A549 (cell line): ENCODE data around the gene PRCP. TPM values are rescaled to one million over a fixed set of nuclear protein-coding genes. Genes with fewer than 3 reads are reported as not detected.

Experiments used
- ATAC-seq, 2 experiments: fragments of 200-7000 bp in 1 of 2; fragments of >200 bp in 1 of 2; cut with Nextera tagmentation in 1 of 2; cut with Tn5 transposase in 1 of 2; 3 replicates each; pipeline versions ENCODE4 v1.8.0 to v1.9.1; 2018 to 2020; ENCODE audit warnings: mild to moderate bottlenecking in 1 of 2, moderate library complexity in 1 of 2
- CTCF ChIA-PET: fragments of 300-600 bp; sonication (Branson Sonifier 250); formaldehyde crosslinking; extraction: SDS; loops from one replicate; lab custom pipeline; 2021; ENCODE audit warnings: antibody characterized with exemption, inconsistent platforms; lab: Yijun Ruan, JAX
- POLR2A ChIA-PET: fragments of 350-600 bp; formaldehyde crosslinking; extraction: SDS; loops from one replicate; lab custom pipeline; 2021; ENCODE audit warnings: antibody characterized with exemption, inconsistent platforms; lab: Yijun Ruan, JAX
- DNase-seq, 2 experiments: peaks; one replicate each; pipeline versions ENCODE4 v3.0.0 to v3.0.0-alpha.2; 2011 to 2016; ENCODE audit warnings: low read depth in 1 of 2, low spot score in 1 of 2
- FAIRE-seq: peaks from 2 replicates; lab custom pipeline; 2011; peaks lifted over from hg19 to GRCh38; lab: Jason Lieb, UNC
- H3K27ac ChIP-seq, 2 experiments: fragments of >200 bp; sonication (Bioruptor Twin); formaldehyde crosslinking; 3 replicates each; pipeline ENCODE4 v1.5.1; 2016 to 2017
- H3K4me1 ChIP-seq: fragments of >200 bp; sonication (Bioruptor Twin); formaldehyde crosslinking; 3 replicates; pipeline ENCODE4 v1.6.1; 2016
- H3K4me2 ChIP-seq: fragments of >200 bp; sonication (Bioruptor Twin); formaldehyde crosslinking; 3 replicates; pipeline ENCODE4 v1.6.1; 2016
- H3K4me3 ChIP-seq: fragments of >200 bp; sonication (Bioruptor Twin); formaldehyde crosslinking; 3 replicates; pipeline ENCODE4 v1.5.1; 2016
- H3K9me3 ChIP-seq: fragments of >200 bp; sonication (Bioruptor Twin); formaldehyde crosslinking; 3 replicates; pipeline ENCODE4 v1.6.1; 2016
- BHLHE40 ChIP-seq: IDR thresholded peaks from 2 replicates; pipeline ENCODE4 v1.6.1; 2012; ENCODE audit warnings: low read depth, low read length, inconsistent platforms
- CBX2 ChIP-seq: fragments of 200-600 bp; sonication (generic); IDR thresholded peaks from 2 replicates; pipeline ENCODE4 v1.6.1; 2016; ENCODE audit warnings: low read depth, mild to moderate bottlenecking, borderline replicate concordance
- CHD2 ChIP-seq: fragments of 150-350 bp; IDR thresholded peaks from 2 replicates; pipeline ENCODE4 v1.6.1; 2014; ENCODE audit warnings: low read length; ENCODE audit not compliant: partially characterized antibody
- CHD4 ChIP-seq: fragments of 200-600 bp; sonication (generic); IDR thresholded peaks from 2 replicates; pipeline ENCODE4 v1.6.1; 2016; ENCODE audit warnings: antibody characterized with exemption, mild to moderate bottlenecking, borderline replicate concordance
- E2F6 ChIP-seq: IDR thresholded peaks from 2 replicates; pipeline ENCODE4 v1.6.1; 2012; ENCODE audit warnings: low read depth, borderline replicate concordance
- EP300 ChIP-seq, 2 experiments: fragments of >200 bp; sonication (Bioruptor Twin); formaldehyde crosslinking; IDR thresholded peaks; 2 replicates in 1 of 2; 3 replicates in 1 of 2; pipeline ENCODE4 v1.6.1; 2016 to 2017
- HDAC2 ChIP-seq: fragments of 200-600 bp; sonication (generic); IDR thresholded peaks from 2 replicates; pipeline ENCODE4 v1.6.1; 2016
- HES2 ChIP-seq: fragments of >200 bp; sonication (Bioruptor Twin); formaldehyde crosslinking; IDR thresholded peaks from 2 replicates; pipeline ENCODE4 v1.6.1; 2016
- HOXB5 ChIP-seq: fragments of 250-450 bp; sonication (Bioruptor Pico); IDR thresholded peaks from 2 replicates; pipeline ENCODE4 v1.5.0; 2020; ENCODE audit warnings: mild to moderate bottlenecking, moderate library complexity
- JUN ChIP-seq, 2 experiments: fragments of >200 bp; sonication (Bioruptor Twin); formaldehyde crosslinking; IDR thresholded peaks; 2 replicates in 1 of 2; 3 replicates in 1 of 2; pipeline ENCODE4 v1.6.1; 2016 to 2017
- KDM1A ChIP-seq: fragments of 200-600 bp; sonication (generic); IDR thresholded peaks from 2 replicates; pipeline ENCODE4 v1.6.1; 2016; ENCODE audit warnings: low read depth, mild to moderate bottlenecking
- KDM5A ChIP-seq: fragments of 200-600 bp; sonication (generic); IDR thresholded peaks from 2 replicates; pipeline ENCODE4 v1.6.1; 2016; ENCODE audit warnings: antibody characterized with exemption, mild to moderate bottlenecking
- MAZ ChIP-seq: fragments of 150-350 bp; IDR thresholded peaks from 2 replicates; pipeline ENCODE4 v1.6.1; 2014; ENCODE audit warnings: antibody characterized with exemption, low read depth, low read length, borderline replicate concordance
- NFE2L2 ChIP-seq: fragments of 150-350 bp; conservative IDR thresholded peaks from 2 replicates; pipeline ENCODE4 v1.6.1; 2014; ENCODE audit warnings: low read length
- NPAS2 ChIP-seq: fragments of 250-450 bp; sonication (Bioruptor Pico); IDR thresholded peaks from 2 replicates; pipeline ENCODE4 v1.8.0; 2022; ENCODE audit warnings: mild to moderate bottlenecking, moderate library complexity, borderline replicate concordance
- NR3C1 ChIP-seq: fragments of >200 bp; sonication (Bioruptor Twin); formaldehyde crosslinking; IDR thresholded peaks from 3 replicates; pipeline ENCODE4 v1.6.1; 2017
- POLR2A ChIP-seq: IDR thresholded peaks from 2 replicates; pipeline ENCODE4 v1.6.1; 2012; ENCODE audit warnings: mild to moderate bottlenecking, low read length
- RAD21 ChIP-seq, 2 experiments: fragments of >200 bp in 1 of 2; sonication (Bioruptor Twin) in 1 of 2; formaldehyde crosslinking in 1 of 2; IDR thresholded peaks in 1 of 2; conservative IDR thresholded peaks in 1 of 2; 2 replicates in 1 of 2; 3 replicates in 1 of 2; pipeline ENCODE4 v1.6.1; 2012 to 2018; ENCODE audit warnings: inconsistent platforms in 1 of 2
- RARB ChIP-seq: fragments of 250-450 bp; sonication (Bioruptor Pico); IDR thresholded peaks from 2 replicates; pipeline ENCODE4 v1.8.0; 2021; ENCODE audit warnings: mild to moderate bottlenecking, moderate library complexity
- RFX5 ChIP-seq: fragments of 450-650 bp; IDR thresholded peaks from 2 replicates; pipeline ENCODE4 v1.7.1; 2014; ENCODE audit warnings: antibody characterized with exemption, mild to moderate bottlenecking, moderate library complexity
- SREBF2 ChIP-seq: fragments of 450-650 bp; IDR thresholded peaks from 2 replicates; pipeline ENCODE4 v1.6.1; 2014; ENCODE audit warnings: mild to moderate bottlenecking, moderate library complexity
- TFCP2L1 ChIP-seq: fragments of 250-450 bp; sonication (Bioruptor Pico); IDR thresholded peaks from 2 replicates; pipeline ENCODE4 v1.5.0; 2021; ENCODE audit warnings: mild to moderate bottlenecking
- TP53 ChIP-seq: fragments of 250-450 bp; sonication (Bioruptor Pico); IDR thresholded peaks from 2 replicates; pipeline ENCODE4 v1.5.0; 2021; ENCODE audit warnings: mild to moderate bottlenecking, moderate library complexity
- ZC3H11A ChIP-seq: fragments of 450-650 bp; IDR thresholded peaks from 2 replicates; pipeline ENCODE4 v1.6.1; 2014; ENCODE audit warnings: antibody characterized with exemption, mild to moderate bottlenecking
- ZFP36 ChIP-seq: fragments of 450-650 bp; IDR thresholded peaks from 2 replicates; pipeline ENCODE4 v1.6.1; 2014; ENCODE audit warnings: borderline replicate concordance; ENCODE audit not compliant: partially characterized antibody
- ZNF302 ChIP-seq: fragments of 250-450 bp; sonication (Bioruptor Pico); IDR thresholded peaks from 2 replicates; pipeline ENCODE4 v1.9.0; 2021; ENCODE audit warnings: inconsistent platforms, mild to moderate bottlenecking, moderate library complexity
- ZSCAN20 ChIP-seq: fragments of 250-450 bp; sonication (Bioruptor Pico); IDR thresholded peaks from 2 replicates; pipeline ENCODE4 v1.8.0; 2022; ENCODE audit warnings: mild to moderate bottlenecking, moderate library complexity
- WGBS: methylation state at CpG from one replicate; pipeline ENCODE4 v1.1.6; 2017; ENCODE audit errors: missing lambda C conversion rate; 5-methylcytosine and 5-hydroxymethylcytosine counted together
- polyA plus RNA-seq, 4 experiments: library from polyadenylated mRNA; depleted of rRNA in 3 of 4; stranded (reverse); fragments of >200 nt; fragmentation: RNase III in 1 of 4; extraction: RNeasy Plus Mini Kit Qiagen cat#74134 plus additional on column Dnase treatment in 1 of 4; gene quantifications; 2 replicates in 3 of 4; 3 replicates in 1 of 4; pipeline ENCODE4 v1.2.3, GENCODE V29; 2011 to 2017

PRCP gene
- polyA plus RNA-seq, 2 of the 4 experiments (the other 2 are of a cell fraction) = 49.8 to 86.2 TPM

- DNase-seq (no peak), FAIRE-seq (no peak), ATAC-seq (no peak)
- ChIA-PET POLR2A (no interaction called here), CTCF (no interaction called here)
- H3K4me2 ChIP-seq = no peak overlapping the region
- no peaks in the 10 kb centered on the region for H3K4me1 ChIP-seq
- 81% methylated on average over 7 of the region's 7 CpGs for WGBS
- no peaks in the 10 kb centered on the region for H3K9me3 ChIP-seq
- no peak overlapping the region for H3K27ac ChIP-seq
- no peak for TF ChIP-seq MAZ
- TF ChIP-seq BHLHE40 = no peak
- TF ChIP-seq CHD2 = no peak
- TF ChIP-seq SREBF2 = no peak
- no peak for TF ChIP-seq HES2
- no peak for TF ChIP-seq JUN (IDR thresholded peaks at IDR 0.05)
- H3K4me3 ChIP-seq = no peak overlapping the region
Measured at GRCh38 chr11:82872377-82873150, 27.7 kb downstream of the PRCP start.

- no peak for ATAC-seq
Measured at GRCh38 chr11:82871646-82872045, 28.6 kb downstream of the PRCP start.

GRCh38 chr11:82869657-82870056 lies 30.6 kb downstream of the PRCP start:
- Histone ChIP-seq H3K4me3 (no peak overlapping the region), H3K9me3 (no peaks in the 10 kb centered on the region), H3K4me2 (no peak overlapping the region)
- FAIRE-seq (no peak), ATAC-seq (no peak)
- no peak for TF ChIP-seq KDM5A
- TF ChIP-seq RARB (CRISPR knock-in tag) = no peak
- TF ChIP-seq NFE2L2 = no peak
- no peak for TF ChIP-seq EP300 (IDR thresholded peaks at IDR 0.05)
- no peak for TF ChIP-seq NPAS2
- TF ChIP-seq RFX5 = no peak
- TF ChIP-seq SREBF2 = no peak
- no peak for TF ChIP-seq CBX2
- no peak for TF ChIP-seq HOXB5
- TF ChIP-seq TP53 (CRISPR knock-in tag) = no peak
- TF ChIP-seq ZC3H11A = no peak
- TF ChIP-seq POLR2A = no peak
- TF ChIP-seq ZNF302 (CRISPR knock-in tag) = no peak
- TF ChIP-seq RAD21 (conservative IDR thresholded peaks at IDR 0.05 in 1 of 2, IDR thresholded peaks at IDR 0.05 in 1 of 2) = no peak
- TF ChIP-seq, all 56 proteins: peak for 0
- Histone ChIP-seq H3K4me1 (peaks cover 2% of the 10 kb centered on the region; the same call in 2 of the 3 replicates), H3K27ac (no peak overlapping the region)
- ChIA-PET CTCF (no interaction called here), POLR2A (interaction anchor here (1.0 kb wide), 1 partner anchor 30 kb away, joined by 3 read pairs; the partner anchor contains the start of gene PRCP)
- no peak for DNase-seq

More at GRCh38 chr11:82871646-82872045, 28.6 kb downstream of the PRCP start:
- 92% methylated on average over 2 of the region's 2 CpGs for WGBS
- no peak overlapping the region for H3K4me3 ChIP-seq
- no peaks in the 10 kb centered on the region for H3K4me1 ChIP-seq
- no peak overlapping the region for H3K4me2 ChIP-seq
- ChIA-PET CTCF (no interaction called here), POLR2A (no interaction called here)
- H3K9me3 ChIP-seq = no peaks in the 10 kb centered on the region
- DNase-seq (no peak), FAIRE-seq (no peak)
- no peak for TF ChIP-seq TFCP2L1 (CRISPR knock-in tag)
- TF ChIP-seq KDM1A = no peak
- no peak for TF ChIP-seq MAZ
- TF ChIP-seq HDAC2 = no peak
- TF ChIP-seq E2F6 = no peak
- TF ChIP-seq CHD2 = no peak
- no peak for TF ChIP-seq CHD4
- no peak for TF ChIP-seq ZFP36
- no peak for TF ChIP-seq BHLHE40
- no peak for TF ChIP-seq ZNF302 (CRISPR knock-in tag)
- no peak for TF ChIP-seq ZSCAN20 (CRISPR knock-in tag)
- no peak for TF ChIP-seq NR3C1
- no peak overlapping the region for H3K27ac ChIP-seq
